ENCODE data around the gene UQCRC1.

Gene UQCRC1

GRCh38 chr3:48651771-48652170, 42.3 kb upstream of the UQCRC1 start:
- Histone ChIP-seq H3K4me2 (ENCODE audit: insufficient read depth, low read length) (no peak overlapping the region), H3K4me3 (ENCODE audit: low read depth in 1 of 2, low read length in 2 of 2) (no peak overlapping the region), H3K4me1 (ENCODE audit: insufficient read depth, low read length) (no peaks in the 10 kb centered on the region), H3K27ac (ENCODE audit: low read length) (no peak overlapping the region), H3K79me2 (ENCODE audit: insufficient read depth, low read length) (no peaks in the 10 kb centered on the region), H3K27me3 (ENCODE audit: insufficient read depth, low read length, poor library complexity) (no peaks in the 10 kb centered on the region), H3K9ac (ENCODE audit: low read depth, low read length) (no peak overlapping the region), H4K20me1 (ENCODE audit: insufficient read depth, low read length) (peaks cover 6% of the 10 kb centered on the region; the same call in 1 of the 2 replicates), H2AFZ (ENCODE audit: low read depth, low read length) (no peak overlapping the region), H3K36me3 (ENCODE audit: insufficient read depth, low read length) (no peaks in the 10 kb centered on the region), H3K9me3 (ENCODE audit: insufficient read depth, low read length, severe bottlenecking) (no peaks in the 10 kb centered on the region)
- DNase-seq (no peak), ATAC-seq (ENCODE audit: insufficient read depth, low read depth) (no peak)
- TF ChIP-seq CTCF (IDR thresholded peaks at IDR 0.05; ENCODE audit: borderline replicate concordance, extremely low read depth, low read length, poor library complexity, severe bottlenecking), result no peak
- no peak for TF ChIP-seq EZH2 (IDR thresholded peaks at IDR 0.05; ENCODE audit: borderline replicate concordance, low read depth, low read length, severe bottlenecking)

- Histone ChIP-seq H2AFZ (ENCODE audit: low read depth, low read length) (no peak overlapping the region), H3K27ac (ENCODE audit: low read length) (no peak overlapping the region), H3K36me3 (ENCODE audit: insufficient read depth, low read length) (no peaks in the 10 kb centered on the region), H3K4me3 (ENCODE audit: low read depth in 1 of 2, low read length in 2 of 2) (no peak overlapping the region), H3K4me2 (ENCODE audit: insufficient read depth, low read length) (no peak overlapping the region), H3K27me3 (ENCODE audit: insufficient read depth, low read length, poor library complexity) (no peaks in the 10 kb centered on the region), H3K4me1 (ENCODE audit: insufficient read depth, low read length) (no peaks in the 10 kb centered on the region), H4K20me1 (ENCODE audit: insufficient read depth, low read length) (peaks cover 6% of the 10 kb centered on the region; the same call in 1 of the 2 replicates), H3K79me2 (ENCODE audit: insufficient read depth, low read length) (no peaks in the 10 kb centered on the region), H3K9me3 (ENCODE audit: insufficient read depth, low read length, severe bottlenecking) (no peaks in the 10 kb centered on the region), H3K9ac (ENCODE audit: low read depth, low read length) (no peak overlapping the region)
- TF ChIP-seq CTCF (IDR thresholded peaks at IDR 0.05; ENCODE audit: borderline replicate concordance, extremely low read depth, low read length, poor library complexity, severe bottlenecking) (no peak), EZH2 (IDR thresholded peaks at IDR 0.05; ENCODE audit: borderline replicate concordance, low read depth, low read length, severe bottlenecking) (no peak)
- DNase-seq (no peak), ATAC-seq (ENCODE audit: insufficient read depth, low read depth) (no peak; the same call in 2 of the 3 replicates)
These were observed 41.3 kb upstream of the UQCRC1 start for GRCh38 chr3:48650723-48651122.

GRCh38 chr3:48648188-48648850, 38.9 kb upstream of the UQCRC1 start:
- Histone ChIP-seq H3K27me3 (ENCODE audit: insufficient read depth, low read length, poor library complexity) (no peaks in the 10 kb centered on the region), H3K4me1 (ENCODE audit: insufficient read depth, low read length) (no peaks in the 10 kb centered on the region), H3K4me2 (ENCODE audit: insufficient read depth, low read length) (no peak overlapping the region), H2AFZ (ENCODE audit: low read depth, low read length) (no peak overlapping the region), H3K27ac (ENCODE audit: low read length) (no peak overlapping the region), H3K79me2 (ENCODE audit: insufficient read depth, low read length) (no peaks in the 10 kb centered on the region), H4K20me1 (ENCODE audit: insufficient read depth, low read length) (0 out of 2 replicates have a peak, but pooled peaks cover 3% of the 10 kb centered on the region), H3K4me3 (ENCODE audit: low read depth in 1 of 2, low read length in 2 of 2) (no peak overlapping the region), H3K9me3 (ENCODE audit: insufficient read depth, low read length, severe bottlenecking) (no peaks in the 10 kb centered on the region), H3K9ac (ENCODE audit: low read depth, low read length) (no peak overlapping the region), H3K36me3 (ENCODE audit: insufficient read depth, low read length) (no peaks in the 10 kb centered on the region)
- ATAC-seq (ENCODE audit: insufficient read depth, low read depth) (no peak), DNase-seq (no peak)
- TF ChIP-seq CTCF (IDR thresholded peaks at IDR 0.05; ENCODE audit: borderline replicate concordance, extremely low read depth, low read length, poor library complexity, severe bottlenecking) (no peak), EZH2 (IDR thresholded peaks at IDR 0.05; ENCODE audit: borderline replicate concordance, low read depth, low read length, severe bottlenecking) (no peak)
